HG03095 (cell line): ENCODE measurements around the gene CABP4.
"Not testable (repeated sequence)": the region's sequence is repeated elsewhere in the genome, so short reads cannot be mapped to it uniquely, and the experiment has no call there.

Source experiments
- ATAC-seq: cut with Tn5 transposase; IDR thresholded peaks from one replicate; pipeline ENCODE4 v1.9.1; 2021; ENCODE audit warnings: moderate library complexity; ENCODE audit not compliant: unreplicated experiment

Gene CABP4

DNA sequence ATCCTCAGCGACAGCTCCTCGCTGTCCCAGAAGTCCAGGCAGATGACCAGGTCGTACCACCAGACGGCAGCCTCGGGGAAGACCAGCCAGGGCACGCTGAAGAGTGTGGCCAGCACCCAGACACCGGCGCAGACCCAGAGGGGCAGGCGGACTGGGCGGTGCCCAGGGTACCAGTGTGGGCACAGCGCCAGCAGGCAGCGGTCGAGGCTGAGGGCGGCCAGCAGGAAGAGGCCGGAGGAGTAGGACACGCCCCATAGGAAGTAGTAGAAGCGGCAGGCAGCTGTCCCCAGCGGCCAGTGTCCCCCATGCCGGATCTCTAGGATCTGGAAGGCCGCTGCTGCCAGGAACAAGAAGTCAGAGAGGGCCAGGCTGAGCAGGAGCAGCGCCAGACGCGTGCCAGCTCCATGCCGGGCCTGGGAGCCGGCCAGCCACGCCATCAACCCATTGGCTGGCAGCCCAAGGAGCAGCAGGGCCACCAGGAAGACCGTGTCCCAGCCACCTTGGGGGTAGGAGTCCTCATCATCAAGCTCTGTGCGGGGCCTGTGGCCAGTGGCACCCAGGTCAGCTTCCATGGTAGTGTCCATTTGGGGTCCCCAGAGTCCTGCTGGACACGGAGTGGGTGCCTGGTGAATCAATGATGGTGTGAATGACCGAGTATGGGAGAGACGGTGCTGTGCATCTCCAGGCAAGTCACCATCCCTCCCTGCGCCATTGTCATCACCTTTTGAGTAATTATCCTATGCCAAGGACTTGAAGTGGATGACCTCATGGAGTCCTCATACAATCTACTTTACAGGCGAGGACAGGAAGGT, 2.8 kb upstream of the CABP4 start, which contains the start of gene GPR152:
Gene GPR152 (minus strand): TSS at position 589 of the 812 bp plus-strand sequence. CDS start 5 bp downstream, at position 584.
- ATAC-seq = no peak

DNA sequence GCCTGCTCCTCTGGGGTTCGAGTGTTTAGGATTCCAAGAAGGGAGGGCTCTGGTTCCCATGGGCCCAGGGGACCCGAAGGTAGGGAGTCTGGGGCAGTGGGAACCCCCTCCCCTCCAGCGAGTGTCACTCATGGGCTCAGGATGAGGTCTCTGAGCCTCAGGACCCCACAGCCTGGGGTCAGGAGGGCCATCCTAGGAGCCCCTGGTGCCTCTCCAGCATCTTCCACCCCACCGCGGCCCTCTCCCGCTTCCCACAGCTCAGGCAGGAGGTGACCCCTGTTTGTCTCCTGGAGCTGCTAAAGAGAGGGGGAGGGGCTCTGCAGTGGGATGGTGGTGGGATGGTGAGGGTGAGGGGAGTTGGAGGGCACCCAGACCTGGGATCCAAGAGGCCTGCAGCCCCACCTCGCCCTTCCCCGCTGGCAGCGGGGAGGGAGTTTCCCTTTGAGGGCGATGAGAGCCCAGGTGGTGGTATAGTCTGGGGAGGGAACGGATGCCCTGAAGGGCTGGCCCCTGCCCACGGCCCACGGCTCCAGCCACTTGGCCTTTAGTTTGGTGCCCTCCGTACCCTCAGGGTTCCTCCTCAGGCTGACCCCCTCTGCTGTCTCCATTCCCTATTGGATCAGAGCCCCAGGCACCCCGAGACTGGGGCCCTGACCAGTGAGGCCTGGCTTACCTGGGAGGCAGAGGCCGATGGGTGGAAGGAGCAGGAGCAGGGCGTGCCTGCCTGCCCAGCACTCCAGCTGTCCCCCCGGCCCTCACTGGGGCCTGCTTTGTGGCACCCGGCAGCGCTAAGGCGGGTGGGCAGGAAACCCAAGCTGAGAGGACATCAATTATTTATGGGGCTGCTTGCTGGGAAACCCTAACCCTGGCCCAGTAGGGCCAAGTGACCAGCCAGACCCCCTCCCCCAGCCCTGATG, 1.1 kb upstream of the CABP4 start:
- ATAC-seq = no peak

DNA sequence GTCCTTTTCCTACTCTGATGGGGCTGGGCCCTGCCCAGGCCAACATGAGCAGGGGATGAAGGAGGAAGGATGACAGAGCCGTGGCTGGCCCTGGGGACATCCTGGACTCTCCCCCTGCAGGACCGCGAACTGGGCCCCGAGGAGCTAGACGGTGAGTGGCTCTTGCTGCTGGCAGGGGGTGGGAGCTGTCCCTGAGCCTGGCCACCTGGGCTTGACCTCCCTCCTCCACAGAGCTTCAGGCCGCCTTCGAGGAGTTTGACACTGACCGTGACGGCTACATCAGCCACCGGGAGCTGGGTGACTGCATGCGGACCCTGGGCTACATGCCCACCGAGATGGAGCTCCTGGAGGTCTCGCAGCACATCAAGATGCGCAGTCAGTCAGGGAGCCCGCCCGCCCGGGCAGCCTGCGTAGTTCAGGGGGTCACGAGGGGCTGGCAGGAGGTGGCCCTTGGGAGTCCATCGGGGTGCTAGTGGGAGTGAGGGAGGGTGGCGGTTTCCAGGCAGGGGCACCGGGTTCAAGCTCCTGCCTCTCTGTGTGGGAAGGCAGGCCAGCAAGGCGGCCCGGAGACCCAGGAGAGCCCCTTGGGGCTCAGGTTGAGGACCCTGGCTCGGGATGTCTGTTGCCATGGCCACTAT, 1.0 kb downstream of the CABP4 start:
- no peak for ATAC-seq

DNA sequence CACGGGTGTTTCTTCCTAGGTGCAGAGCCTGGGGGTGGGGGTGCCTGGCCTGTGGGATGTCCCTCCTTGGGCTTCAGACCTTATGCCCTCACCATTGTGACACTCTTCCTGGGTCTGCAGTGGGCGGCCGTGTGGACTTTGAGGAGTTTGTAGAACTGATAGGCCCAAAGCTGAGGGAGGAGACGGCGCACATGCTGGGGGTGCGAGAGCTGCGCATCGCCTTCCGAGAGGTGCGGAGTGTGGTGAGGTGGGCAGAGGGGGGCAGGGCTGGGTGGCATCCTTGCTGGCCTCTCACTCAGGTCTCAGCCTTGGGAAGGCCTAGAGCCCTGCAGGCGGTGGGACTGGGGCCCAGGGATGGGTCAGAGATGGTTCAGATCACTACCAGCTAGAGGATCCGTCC, 2.3 kb downstream of the CABP4 start:
- no peak for ATAC-seq

- no peak for ATAC-seq
Observed at GRCh38 chr11:67458266-67458665, 3.1 kb downstream of the CABP4 start.

GRCh38 chr11:67463186-67463585, 8.0 kb downstream of the CABP4 start:
- no peak for ATAC-seq

DNA sequence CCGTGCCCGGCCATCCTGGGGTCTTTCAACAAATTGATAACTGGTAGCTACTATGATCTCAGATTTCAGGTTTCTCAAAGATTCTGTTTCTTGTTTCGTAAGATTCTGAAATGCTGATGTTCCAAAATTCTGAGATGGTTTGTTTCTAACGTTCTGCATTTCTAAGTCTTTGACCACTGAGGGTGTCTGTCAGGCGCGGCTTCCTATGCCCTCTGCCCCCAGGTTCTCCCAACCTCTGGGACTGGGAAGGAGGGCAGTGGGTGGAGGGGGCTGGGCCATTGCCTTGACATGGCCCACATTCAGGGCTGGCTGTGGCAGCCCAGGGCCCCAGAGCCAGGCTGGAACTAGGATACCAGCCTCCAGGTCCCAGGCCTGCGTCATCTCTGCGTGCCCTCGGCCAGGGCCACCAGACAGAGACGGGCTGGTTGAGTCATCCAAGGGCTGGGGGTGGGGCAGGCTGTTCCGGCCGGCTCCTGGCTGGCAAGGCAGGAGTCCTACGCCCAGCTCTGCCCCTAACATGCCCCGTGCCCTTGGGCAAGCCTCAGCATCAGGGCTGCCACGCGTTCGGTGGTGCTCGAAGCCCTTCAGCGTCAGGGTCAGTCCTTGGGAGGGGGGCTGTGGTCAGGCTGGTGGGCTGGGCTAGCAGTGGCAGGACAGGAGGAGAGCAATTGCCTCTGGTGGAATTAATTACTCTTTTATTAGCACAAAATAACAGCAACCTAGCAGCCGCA, 8.7 kb downstream of the CABP4 start:
- no peak for ATAC-seq

- peak; percentile 43 for ATAC-seq
Observed at GRCh38 chr11:67464411-67465188, 9.4 kb downstream of the CABP4 start.

- ATAC-seq = no peak
Observed at GRCh38 chr11:67465189-67465510, 10.0 kb downstream of the CABP4 start.

DNA sequence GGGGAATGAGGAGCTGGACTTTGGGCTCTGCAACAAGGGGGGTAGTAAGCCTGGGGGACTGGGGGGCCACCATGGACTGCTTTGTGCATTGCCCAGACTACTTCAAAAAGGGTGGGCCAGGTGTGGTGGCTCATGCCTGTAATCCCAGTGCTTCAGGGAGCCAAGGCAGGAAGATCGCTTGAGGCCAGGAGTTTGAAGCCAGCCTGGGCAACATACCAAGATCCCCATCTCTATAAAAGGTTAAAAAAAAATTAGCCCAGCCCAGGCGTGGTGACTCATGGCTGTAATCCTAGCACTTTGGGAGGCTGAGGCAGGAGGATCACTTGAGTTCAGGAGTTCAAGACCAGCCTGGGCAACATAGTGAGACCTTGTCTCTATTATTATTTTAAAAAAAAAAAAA, 10.4 kb downstream of the CABP4 start:
- ATAC-seq = not testable (repeated sequence)

DNA sequence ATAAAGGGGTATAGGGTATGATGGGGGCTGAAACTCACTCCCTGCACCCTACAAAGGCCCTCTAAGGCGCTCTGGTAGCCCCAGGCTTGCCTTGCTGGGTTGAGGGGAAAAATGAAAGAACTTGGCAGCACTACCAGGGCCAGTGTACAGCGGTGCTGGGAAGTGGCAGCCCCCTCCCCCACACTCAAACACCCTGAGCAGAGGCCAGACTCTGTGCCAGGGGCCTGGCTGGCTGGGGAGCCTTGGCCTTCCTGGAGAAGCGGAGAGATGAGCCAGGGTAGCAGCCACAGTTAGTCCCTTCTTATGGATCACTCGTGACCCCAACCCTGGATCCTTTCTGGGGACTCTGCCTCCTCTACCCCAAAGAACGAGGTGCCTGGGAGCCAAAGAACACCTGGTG, 11.2 kb downstream of the CABP4 start:
- no peak for ATAC-seq

DNA sequence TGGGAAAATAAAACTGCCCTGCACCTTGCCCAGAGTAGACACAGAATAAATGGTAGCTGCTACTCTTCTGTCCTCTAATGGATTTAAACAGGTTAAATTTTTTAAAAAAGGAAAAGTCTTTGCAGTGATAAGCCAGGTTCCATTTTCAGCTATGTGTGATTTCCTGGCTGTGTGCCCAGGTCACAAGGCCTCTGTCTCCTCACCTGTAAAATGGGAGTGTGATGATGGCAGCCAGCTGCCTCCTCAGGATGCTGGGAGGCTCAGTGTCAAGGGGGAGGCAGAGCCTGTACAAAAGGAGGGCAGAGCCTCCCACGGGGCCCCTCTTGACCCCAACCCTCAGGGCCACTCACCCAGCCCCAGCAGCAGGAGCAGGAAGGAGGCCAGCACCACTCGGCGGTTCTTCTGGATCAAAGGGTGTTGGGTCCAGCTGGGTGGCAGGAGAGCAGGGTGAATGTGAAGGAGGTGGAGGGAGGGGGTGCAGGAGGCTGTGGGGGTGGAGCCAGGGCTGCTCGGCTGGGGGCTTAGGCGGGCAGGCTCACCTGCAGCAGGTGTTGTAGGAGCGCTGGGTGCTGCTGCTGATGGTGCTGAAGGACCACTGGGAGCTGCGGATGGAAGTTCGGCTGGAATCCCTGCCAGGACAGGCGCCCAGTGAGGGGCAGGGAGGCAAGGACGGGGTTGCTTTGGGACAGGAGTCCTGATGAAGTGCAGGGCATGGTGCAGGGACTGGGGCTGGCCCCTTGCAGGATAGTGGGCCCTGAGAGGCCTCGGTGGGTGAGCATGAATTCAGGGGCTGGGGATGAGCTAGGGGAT, 12.0 kb downstream of the CABP4 start:
- no peak for ATAC-seq

DNA sequence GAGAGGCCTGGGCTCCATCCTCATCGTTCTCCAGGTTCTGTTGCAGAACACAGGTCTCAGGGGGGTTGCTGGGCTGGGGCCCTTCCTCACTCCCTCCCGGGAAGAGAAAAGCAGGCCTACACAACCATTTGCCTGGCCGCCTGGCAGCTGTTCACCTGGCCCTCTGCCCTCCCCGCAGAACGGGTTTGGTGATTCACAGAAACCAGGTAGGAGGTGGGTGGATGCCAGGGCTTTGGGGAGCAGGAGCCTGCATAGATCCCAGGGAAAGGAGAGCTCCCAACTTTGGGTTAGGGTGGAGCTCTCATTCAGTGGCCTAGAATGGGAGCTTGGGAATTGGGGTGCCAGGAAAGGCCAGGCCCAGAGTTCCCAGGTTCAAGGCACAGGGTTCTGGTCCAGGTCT, 12.9 kb downstream of the CABP4 start:
- ATAC-seq = no peak

DNA sequence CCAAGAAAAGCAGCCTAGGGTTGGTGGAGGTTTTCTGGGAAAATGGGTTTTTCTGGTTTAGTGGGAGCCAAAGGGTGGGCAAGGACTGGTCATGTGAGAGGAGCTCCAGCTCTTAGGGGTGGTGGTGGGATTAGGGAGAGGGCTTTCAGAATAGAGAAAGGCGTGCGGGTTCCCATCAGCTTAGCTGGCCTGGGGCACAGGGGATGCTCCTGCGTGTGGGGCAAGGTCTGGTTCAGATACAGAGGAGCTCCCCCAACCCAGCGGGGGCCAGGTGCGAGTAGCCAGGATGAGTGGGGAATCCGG, 13.3 kb downstream of the CABP4 start:
- no peak for ATAC-seq

DNA sequence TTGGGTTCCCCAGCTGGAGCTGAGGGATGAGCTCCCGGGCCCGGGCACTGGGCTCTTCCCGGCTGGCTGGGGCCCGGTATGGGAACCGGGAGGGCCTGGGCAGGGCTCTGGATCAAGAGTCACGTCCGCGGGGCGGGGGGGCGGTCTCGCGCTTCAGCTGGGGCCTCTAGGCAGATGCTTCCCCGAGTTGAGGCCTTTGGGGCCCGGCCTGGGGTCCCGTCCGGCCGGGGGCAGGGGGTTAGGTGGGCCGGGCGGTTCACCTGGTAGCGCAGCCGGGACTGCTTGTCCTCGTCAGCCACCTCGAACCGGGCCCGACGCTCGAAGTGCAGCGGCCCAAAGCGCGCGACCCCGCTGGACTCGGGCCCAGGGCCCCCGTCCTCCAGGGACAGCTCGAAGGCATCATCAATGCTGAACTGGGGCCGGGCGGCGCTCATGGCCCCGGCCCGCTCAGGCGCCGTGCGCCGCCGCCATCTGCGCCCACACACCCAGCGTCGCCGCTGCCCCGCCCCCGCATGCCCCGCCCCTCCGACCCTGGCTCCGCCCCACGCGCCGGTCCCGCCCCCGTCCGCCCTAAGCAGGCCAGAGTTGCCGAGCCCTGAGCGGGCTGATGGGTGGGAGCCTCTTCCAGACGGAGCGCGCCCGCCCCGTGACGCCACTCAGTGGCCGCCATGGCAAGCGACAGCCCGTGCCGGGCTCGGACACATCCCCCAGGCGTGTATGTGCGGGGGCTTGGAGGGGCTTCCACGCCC, 13.8 kb downstream of the CABP4 start, which contains the start of gene TMEM134:
Gene TMEM134 (minus strand): TSS at position 493 of the 749 bp plus-strand sequence. CDS start 59 bp downstream, at position 434.
- ATAC-seq = peak; percentile 51

- ATAC-seq = no peak
Observed at GRCh38 chr11:67469508-67469811, 14.3 kb downstream of the CABP4 start.

GRCh38 chr11:67470337-67471002, 15.3 kb downstream of the CABP4 start:
- no peak for ATAC-seq

GRCh38 chr11:67472882-67473281, 17.7 kb downstream of the CABP4 start:
- ATAC-seq = no peak
